ENCODE results near the gene KRT79. TPM values are rescaled to one million over a fixed set of nuclear protein-coding genes. Genes with fewer than 3 reads are reported as not detected.

Gene KRT79
- total RNA-seq, 2 donors from 2014 or later, result not detected

DNA sequence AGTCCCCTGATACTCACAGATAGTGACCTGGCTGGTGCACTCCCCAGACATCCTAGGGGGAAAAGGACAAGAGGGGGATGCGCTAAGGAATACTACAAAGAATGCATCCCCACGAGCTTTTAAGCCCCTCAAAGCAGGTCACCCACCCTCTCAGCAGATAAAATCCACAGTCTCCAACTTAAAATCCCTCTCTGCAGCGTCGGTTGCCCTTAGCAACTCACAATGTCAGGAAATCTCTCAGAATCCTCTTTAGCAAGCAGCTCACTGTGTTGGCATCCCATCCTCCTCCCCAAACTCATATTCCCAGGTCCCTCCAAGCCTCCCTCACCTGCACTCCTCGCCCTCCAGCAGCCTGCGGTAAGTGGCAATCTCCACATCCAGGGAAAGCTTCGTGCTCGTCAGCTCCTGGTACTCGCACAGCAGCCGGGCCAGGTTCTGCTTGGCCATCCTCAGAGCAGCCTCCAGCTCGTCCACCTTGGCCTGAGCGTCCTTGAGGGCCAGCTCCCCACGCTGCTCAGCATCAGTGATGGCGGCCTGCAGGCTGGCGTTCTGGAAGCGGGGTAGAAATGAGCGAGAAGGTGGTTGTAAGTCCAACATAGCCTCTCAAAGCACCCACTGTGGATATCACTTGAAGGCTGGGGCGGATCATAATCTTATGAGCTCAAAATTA, 5.5 kb upstream of the KRT79 start:
- no peaks in the 10 kb centered on the region for H3K36me3 ChIP-seq
- intact Hi-C loops (cut with DNase I), result no loop called here
- no peaks in the 10 kb centered on the region for H3K9me3 ChIP-seq
- H3K4me3 ChIP-seq, result no peak overlapping the region
- peaks cover 3% of the 10 kb centered on the region for H3K27me3 ChIP-seq (replicated peaks; ENCODE audit: insufficient read depth)
- TF ChIP-seq, protein P1, sequence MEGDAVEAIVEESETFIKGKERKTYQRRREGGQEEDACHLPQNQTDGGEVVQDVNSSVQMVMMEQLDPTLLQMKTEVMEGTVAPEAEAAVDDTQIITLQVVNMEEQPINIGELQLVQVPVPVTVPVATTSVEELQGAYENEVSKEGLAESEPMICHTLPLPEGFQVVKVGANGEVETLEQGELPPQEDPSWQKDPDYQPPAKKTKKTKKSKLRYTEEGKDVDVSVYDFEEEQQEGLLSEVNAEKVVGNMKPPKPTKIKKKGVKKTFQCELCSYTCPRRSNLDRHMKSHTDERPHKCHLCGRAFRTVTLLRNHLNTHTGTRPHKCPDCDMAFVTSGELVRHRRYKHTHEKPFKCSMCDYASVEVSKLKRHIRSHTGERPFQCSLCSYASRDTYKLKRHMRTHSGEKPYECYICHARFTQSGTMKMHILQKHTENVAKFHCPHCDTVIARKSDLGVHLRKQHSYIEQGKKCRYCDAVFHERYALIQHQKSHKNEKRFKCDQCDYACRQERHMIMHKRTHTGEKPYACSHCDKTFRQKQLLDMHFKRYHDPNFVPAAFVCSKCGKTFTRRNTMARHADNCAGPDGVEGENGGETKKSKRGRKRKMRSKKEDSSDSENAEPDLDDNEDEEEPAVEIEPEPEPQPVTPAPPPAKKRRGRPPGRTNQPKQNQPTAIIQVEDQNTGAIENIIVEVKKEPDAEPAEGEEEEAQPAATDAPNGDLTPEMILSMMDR (IDR thresholded peaks at IDR 0.05), result no peak
- no peak for TF ChIP-seq POLR2AphosphoS5 (IDR thresholded peaks at IDR 0.05)
- TF ChIP-seq POLR2A (IDR thresholded peaks at IDR 0.05), result no peak
- no peak for DNase-seq (ENCODE audit: low spot score)
- no peak overlapping the region for H3K27ac ChIP-seq
- no peaks in the 10 kb centered on the region for H3K4me1 ChIP-seq (replicated peaks)
- WGBS, result 88% methylated on average over 18 of the region's 18 CpGs

DNA sequence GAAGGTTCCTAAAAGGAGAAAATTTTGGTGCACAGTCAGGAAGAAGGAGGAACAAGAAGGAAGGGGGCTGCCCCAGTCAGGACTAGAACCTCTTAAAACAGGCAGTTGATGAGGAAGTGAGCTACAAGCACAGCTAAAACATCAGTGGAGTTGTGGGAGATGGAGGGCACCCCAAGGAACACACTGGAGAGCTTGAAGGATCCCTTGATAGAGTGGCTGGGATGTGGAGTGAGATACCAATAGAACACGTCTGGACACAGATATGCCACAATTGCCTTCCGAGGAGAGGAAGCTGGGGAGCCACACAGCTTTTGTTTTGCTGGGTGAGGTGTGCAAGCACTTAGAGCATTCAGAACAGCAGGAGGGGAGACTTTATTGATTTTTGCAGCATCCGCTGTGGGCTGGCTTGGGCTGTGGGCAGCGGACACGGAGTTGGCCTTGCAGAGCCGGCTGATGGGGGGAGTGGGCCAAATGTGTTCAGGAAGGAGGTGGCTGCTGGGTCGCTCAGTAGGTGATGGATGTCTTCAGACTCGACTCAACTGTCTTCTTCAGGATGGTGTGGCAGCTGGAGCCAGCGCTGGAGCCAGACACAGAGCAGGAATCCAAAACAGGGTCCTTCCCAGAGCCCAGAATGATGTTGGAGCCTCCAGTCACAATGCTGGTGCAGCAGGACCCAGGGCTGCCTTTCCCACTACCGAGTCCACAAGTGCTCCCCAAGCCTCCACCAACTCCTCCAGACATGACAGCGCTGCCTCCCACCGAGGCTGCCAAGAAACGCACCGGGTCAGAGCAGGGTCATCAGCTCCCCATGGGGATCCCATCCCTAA, 4.7 kb upstream of the KRT79 start:
- Histone ChIP-seq H3K27me3 (replicated peaks; ENCODE audit: insufficient read depth) (peaks cover 3% of the 10 kb centered on the region), H3K4me1 (replicated peaks) (no peaks in the 10 kb centered on the region), H3K9me3 (no peaks in the 10 kb centered on the region), H3K36me3 (no peaks in the 10 kb centered on the region), H3K27ac (no peak overlapping the region), H3K4me3 (no peak overlapping the region)
- DNase-seq (ENCODE audit: low spot score), result no peak
- TF ChIP-seq, protein P1 (IDR thresholded peaks at IDR 0.05), result no peak
- no peak for TF ChIP-seq POLR2AphosphoS5 (IDR thresholded peaks at IDR 0.05)
- no peak for TF ChIP-seq POLR2A (IDR thresholded peaks at IDR 0.05)
- intact Hi-C loops (cut with DNase I), result no loop called here
- WGBS, result 60% methylated on average over 14 of the region's 14 CpGs

DNA sequence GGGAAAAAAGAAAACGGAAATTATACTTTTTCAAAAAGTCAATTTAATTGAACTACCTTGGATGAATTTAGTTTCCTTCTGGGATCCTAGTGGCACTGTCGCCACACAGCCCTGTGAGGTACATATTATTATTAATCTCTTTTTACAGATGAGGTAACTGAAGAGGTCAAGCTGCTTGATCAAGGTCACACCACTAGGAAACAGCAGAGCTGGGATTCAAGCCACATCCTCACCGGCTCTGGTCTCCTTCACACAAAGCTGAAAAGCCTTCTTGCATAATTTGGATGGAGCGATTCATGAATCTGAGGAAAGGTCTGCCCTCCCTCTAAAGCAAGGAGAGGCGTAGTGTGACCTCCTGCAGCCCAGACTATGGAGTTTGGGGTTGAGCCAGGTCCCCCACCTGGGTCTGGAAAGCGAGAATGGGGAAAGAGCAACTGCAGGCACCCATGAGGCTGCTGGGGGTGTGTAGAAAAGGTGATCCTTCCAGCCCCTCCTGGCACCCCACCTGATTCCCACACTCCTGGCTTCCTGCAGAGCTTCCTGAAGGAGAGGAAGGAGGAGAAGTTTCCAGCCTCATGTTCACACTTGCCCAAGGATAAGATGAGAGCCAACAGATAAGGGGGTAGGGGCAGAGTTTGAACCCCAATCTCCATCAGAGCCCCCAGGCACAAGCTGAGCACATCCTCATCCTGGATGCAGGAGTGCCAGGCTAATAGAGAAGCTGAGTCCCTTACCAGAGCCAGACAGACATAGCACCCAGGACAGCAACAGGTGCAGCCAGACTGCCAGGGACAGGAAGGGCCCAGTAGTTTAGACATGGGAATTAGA, 3.9 kb upstream of the KRT79 start:
- TF ChIP-seq POLR2AphosphoS5 (IDR thresholded peaks at IDR 0.05), result no peak
- TF ChIP-seq, protein P1 (IDR thresholded peaks at IDR 0.05), result no peak
- TF ChIP-seq POLR2A (IDR thresholded peaks at IDR 0.05), result no peak
- peaks cover 3% of the 10 kb centered on the region for H3K27me3 ChIP-seq (replicated peaks; ENCODE audit: insufficient read depth)
- no peaks in the 10 kb centered on the region for H3K9me3 ChIP-seq
- DNase-seq (ENCODE audit: low spot score), result no peak
- no peaks in the 10 kb centered on the region for H3K36me3 ChIP-seq
- intact Hi-C loops (cut with DNase I), result no loop called here
- WGBS, result 95% methylated on average over 6 of the region's 6 CpGs
- no peak overlapping the region for H3K27ac ChIP-seq
- H3K4me1 ChIP-seq (replicated peaks), result no peaks in the 10 kb centered on the region
- H3K4me3 ChIP-seq, result no peak overlapping the region

DNA sequence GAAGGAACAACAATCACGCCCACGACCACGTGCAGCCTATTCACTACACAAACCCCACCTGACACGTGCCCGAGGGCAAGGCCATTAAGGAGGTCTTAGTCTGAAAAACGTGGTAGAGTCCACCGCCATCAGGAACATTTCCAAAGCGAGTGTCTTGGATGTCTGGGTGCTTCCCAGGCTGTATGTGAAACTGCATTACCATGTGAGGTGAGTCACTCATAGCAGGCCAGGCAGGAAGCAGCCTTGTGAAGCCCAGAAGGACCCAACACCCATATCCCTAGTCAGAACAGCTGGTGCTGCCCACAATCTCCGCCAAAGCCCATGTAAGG, 3.3 kb upstream of the KRT79 start:
- 77% methylated on average over 9 of the region's 9 CpGs for WGBS
- no peaks in the 10 kb centered on the region for H3K9me3 ChIP-seq
- no peak overlapping the region for H3K27ac ChIP-seq
- no peaks in the 10 kb centered on the region for H3K4me1 ChIP-seq (replicated peaks)
- intact Hi-C loops (cut with DNase I), result no loop called here
- TF ChIP-seq POLR2A (IDR thresholded peaks at IDR 0.05) (no peak), POLR2AphosphoS5 (IDR thresholded peaks at IDR 0.05) (no peak)
- TF ChIP-seq, protein P1 (IDR thresholded peaks at IDR 0.05), result no peak
- H3K4me3 ChIP-seq, result no peak overlapping the region
- H3K36me3 ChIP-seq, result no peaks in the 10 kb centered on the region
- no peak for DNase-seq (ENCODE audit: low spot score)
- peaks cover 3% of the 10 kb centered on the region for H3K27me3 ChIP-seq (replicated peaks; ENCODE audit: insufficient read depth)
